Muscle layer of duodenum (tissue), 2 donors: ENCODE results near the gene CDH23.

Source experiments
- H3K27ac ChIP-seq: one replicate; pipeline ENCODE4 v1.7.0; 2013; ENCODE audit warnings: mild to moderate bottlenecking, low read length
- H3K27me3 ChIP-seq: one replicate; pipeline ENCODE4 v1.7.0; 2013; ENCODE audit warnings: low read depth, mild to moderate bottlenecking, control low read depth, low read length
- H3K36me3 ChIP-seq, 2 donors: one replicate each; pipeline ENCODE4 v1.7.0; 2013; ENCODE audit warnings: low read length in 2 of 2, control low read depth in 1 of 2, mild to moderate bottlenecking in 1 of 2; ENCODE audit not compliant: insufficient read depth in 2 of 2, control insufficient read depth in 1 of 2
- H3K4me1 ChIP-seq, 2 donors: one replicate each; pipeline ENCODE4 v1.7.0; 2013; ENCODE audit warnings: low read length in 2 of 2, mild to moderate bottlenecking in 2 of 2, control low read depth in 1 of 2, moderate library complexity in 1 of 2; ENCODE audit not compliant: insufficient read depth in 2 of 2, control insufficient read depth in 1 of 2
- H3K4me3 ChIP-seq, 2 donors: one replicate each; pipeline ENCODE4 v1.7.0; 2013; ENCODE audit warnings: low read length in 2 of 2, low read depth in 1 of 2, mild to moderate bottlenecking in 1 of 2
- H3K9me3 ChIP-seq, 2 donors: one replicate each; pipeline ENCODE4 v1.7.0; 2013; ENCODE audit warnings: low read length in 2 of 2, control low read depth in 1 of 2, mild to moderate bottlenecking in 1 of 2; ENCODE audit not compliant: control insufficient read depth in 1 of 2
- donor health status: healthy.

Gene CDH23

DNA sequence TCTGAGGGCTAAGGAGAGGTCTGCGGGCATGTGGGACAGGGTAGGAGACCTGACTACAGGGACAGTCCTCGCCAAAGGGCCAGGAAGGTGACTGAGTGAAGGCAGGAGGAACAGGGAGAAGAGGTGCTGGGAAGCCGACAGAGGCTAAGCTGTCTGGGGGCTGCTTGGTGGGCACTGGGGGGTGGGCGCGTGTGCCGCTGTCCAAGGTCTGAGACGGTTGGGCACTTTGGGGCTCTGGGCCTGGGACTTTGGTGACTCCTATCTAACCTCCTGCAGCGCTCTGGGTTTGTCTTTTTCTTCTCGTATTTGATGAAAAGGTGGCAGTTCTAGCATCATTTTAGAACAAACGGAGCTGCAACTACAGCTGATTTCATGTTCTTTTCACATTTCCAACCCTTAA is 181.3 kb downstream of the CDH23 start:
- no peaks in the 10 kb centered on the region for H3K9me3 ChIP-seq
- no peak overlapping the region for H3K4me3 ChIP-seq
- H3K4me1 ChIP-seq, result peaks cover 0 to 5% of the 10 kb centered on the region in 2 donors
- no peaks in the 10 kb centered on the region for H3K36me3 ChIP-seq
- H3K27me3 ChIP-seq, result no peaks in the 10 kb centered on the region
- H3K27ac ChIP-seq, result no peak overlapping the region

DNA sequence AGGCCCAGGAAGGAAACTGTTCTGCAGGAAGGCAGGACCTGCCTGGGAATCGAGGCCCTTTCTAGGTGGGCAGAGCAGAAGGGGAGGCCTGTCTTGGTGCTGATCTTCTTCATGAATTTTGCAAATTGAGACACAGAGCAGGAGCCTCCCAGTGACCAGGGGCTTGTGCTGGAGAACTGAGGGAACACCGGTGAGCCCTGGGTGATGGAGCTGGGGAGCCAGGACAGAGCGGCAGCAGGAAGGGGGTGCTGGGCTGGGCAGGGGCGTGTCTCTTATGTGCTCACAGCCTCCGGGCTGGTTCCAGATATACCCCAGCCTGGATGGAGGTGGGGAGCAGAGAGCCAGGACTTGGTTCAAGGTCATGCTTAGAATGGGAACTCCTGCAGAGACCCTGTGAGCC is 182.9 kb downstream of the CDH23 start:
- H3K4me3 ChIP-seq, result no peak overlapping the region
- no peak overlapping the region for H3K27ac ChIP-seq
- no peaks in the 10 kb centered on the region for H3K9me3 ChIP-seq
- no peaks in the 10 kb centered on the region for H3K36me3 ChIP-seq
- H3K4me1 ChIP-seq, result peaks cover 0 to 5% of the 10 kb centered on the region in 2 donors
- no peaks in the 10 kb centered on the region for H3K27me3 ChIP-seq

DNA sequence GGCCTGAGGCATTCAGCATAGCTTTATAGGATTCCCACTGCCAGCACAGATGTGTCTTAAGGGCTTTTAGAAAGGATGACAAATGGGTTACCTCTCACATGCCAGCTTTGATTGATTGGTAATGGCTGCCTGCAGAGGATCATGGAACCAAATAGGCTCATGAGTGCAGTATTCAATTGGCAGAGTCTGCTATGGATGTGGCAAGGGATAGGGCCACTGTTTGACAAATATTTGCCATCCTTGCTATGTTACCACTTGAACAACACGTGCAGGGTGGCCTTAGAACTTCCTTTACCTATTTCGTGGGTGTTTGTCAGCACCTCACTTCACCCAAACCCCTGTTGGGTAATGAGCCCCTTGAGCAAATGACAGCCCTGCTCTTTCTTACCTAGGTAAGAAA is 183.7 kb downstream of the CDH23 start:
- no peaks in the 10 kb centered on the region for H3K9me3 ChIP-seq
- H3K27ac ChIP-seq, result no peak overlapping the region
- H3K4me1 ChIP-seq, result peaks cover 0 to 2% of the 10 kb centered on the region in 2 donors
- no peaks in the 10 kb centered on the region for H3K36me3 ChIP-seq
- no peaks in the 10 kb centered on the region for H3K27me3 ChIP-seq
- no peak overlapping the region for H3K4me3 ChIP-seq

DNA sequence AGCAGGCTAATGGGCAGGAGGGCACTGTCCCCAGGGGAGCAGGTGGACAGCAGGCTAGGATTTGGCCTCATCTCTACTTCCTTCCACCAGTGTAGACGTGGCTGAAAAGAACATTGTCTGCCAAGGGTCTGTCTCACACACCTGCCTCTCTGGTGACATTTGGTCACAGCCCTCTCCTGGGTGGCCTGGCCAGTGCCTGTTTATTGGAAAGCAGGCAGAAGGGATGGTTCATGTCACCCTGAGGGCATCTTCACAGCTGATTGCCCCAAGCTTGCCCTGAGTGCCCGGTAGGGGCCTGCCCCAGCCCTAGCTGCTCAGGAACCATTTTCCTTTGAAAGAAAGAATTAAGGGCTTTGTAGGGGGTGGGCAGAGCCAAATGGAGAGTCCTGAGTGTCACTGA is 184.2 kb downstream of the CDH23 start:
- no peaks in the 10 kb centered on the region for H3K27me3 ChIP-seq
- H3K9me3 ChIP-seq, result no peaks in the 10 kb centered on the region
- H3K36me3 ChIP-seq, result no peaks in the 10 kb centered on the region
- no peaks in the 10 kb centered on the region for H3K4me1 ChIP-seq
- no peak overlapping the region for H3K27ac ChIP-seq
- H3K4me3 ChIP-seq, result no peak overlapping the region

DNA sequence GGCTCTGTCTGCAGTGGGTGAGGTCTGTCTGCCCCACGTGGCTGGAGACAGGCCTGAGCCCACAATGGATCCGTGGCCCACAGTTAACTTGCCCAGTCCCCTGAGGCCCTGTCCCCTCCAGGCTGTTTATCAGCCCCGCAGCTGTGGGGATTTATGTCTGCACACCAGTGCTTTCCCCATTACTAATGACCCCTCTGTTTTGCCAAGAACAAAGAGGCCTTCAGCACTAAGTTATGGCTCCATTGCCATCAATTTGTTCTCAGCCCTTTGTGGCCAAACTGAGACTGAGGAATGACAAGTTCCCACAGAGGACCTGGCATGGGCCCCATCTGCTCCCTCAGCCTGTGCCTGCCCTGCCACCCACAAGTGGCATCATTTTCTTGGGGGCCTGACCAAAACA is 184.7 kb downstream of the CDH23 start:
- Histone ChIP-seq H3K27ac (no peak overlapping the region), H3K9me3 (no peaks in the 10 kb centered on the region), H3K27me3 (no peaks in the 10 kb centered on the region), H3K4me3 (no peak overlapping the region), H3K36me3 (no peaks in the 10 kb centered on the region), H3K4me1 (no peaks in the 10 kb centered on the region)

DNA sequence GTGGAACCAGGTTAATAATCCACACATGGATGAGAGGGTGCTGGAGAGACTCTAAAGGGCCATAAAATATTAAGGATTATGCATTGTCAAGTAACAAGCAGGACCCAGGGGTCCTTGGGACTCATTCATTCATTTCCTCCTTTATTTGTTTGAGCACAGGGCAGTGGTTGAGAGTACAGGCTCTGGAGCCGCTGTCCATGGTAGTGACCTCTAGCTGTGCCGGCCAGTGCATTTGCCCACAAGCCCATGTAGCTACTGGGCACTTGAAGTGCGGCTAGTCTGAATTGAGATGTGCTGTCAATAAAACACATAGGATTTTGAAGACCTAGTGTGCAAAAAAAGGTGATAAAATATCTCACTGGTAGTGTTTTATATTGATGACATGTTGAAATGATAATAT is 185.3 kb downstream of the CDH23 start:
- Histone ChIP-seq H3K9me3 (no peaks in the 10 kb centered on the region), H3K27me3 (no peaks in the 10 kb centered on the region), H3K4me3 (no peak overlapping the region), H3K36me3 (no peaks in the 10 kb centered on the region), H3K27ac (no peak overlapping the region), H3K4me1 (no peaks in the 10 kb centered on the region)

DNA sequence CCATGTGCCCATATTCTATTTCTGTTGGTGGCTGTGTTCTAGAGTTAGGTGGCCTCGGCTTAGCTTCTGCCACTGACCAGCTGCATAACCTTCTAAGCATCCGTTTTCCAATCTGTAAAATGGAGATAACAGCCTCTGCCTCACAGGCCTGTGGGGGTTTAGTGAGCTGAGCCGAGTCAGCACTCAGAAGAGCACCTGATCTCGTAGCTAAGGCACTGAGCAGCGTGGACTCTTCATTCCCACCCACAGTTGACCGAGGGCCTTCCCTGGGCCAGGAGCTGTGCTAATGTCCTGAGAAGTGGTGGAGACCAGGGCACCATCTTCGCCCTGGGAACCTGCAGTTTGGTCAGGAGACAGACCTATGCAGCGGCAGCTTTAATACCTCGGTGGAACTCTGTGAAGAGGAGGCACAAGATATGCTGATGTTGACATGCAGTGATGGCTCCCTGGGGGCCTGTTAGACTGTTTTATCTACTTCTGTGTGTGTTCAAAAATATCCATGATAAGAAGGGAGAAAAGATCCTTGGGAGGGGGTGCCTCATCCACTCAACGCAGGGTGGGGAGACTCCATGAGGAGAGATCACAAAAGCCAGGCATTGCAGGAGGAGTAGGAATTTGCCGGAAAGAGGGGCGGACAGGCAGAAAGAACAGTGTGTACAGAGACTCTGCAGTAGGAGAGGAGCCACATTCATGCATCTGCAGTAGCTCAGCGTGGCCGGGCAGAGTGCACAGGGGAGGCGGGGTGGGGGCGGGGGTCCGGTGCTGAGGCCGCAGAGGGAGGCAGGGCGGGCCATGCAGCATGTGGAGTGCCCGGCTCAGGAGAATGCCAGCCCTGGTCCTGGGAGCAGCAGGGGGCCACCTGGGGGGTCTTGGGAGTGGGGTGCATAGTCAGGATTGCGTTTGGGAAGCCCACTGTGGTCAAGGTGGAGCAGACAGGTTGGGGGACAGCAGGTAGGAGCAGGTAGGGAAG is 186.1 kb downstream of the CDH23 start:
- Histone ChIP-seq H3K27ac (no peak overlapping the region), H3K27me3 (no peaks in the 10 kb centered on the region), H3K4me3 (no peak overlapping the region), H3K36me3 (no peaks in the 10 kb centered on the region), H3K4me1 (no peaks in the 10 kb centered on the region), H3K9me3 (no peaks in the 10 kb centered on the region)

DNA sequence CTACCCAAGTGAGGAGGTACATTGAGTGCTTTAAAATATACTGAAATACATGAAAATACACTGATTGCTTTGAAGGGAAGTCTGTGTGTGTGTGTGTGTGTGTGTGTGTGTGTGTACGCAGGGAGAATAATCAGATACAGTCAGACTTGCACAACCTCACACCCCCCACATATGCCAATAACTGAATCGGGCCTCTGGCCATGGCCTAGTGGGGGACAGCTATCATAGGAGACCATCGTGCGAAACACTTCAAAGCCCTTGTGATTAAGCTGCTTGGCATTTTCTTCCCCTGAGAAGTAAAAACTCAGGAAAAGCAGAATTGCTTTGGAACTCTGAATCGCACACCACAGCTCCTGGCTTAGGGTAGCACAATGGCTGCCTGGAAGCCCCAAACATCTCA is 187.7 kb downstream of the CDH23 start:
- no peaks in the 10 kb centered on the region for H3K9me3 ChIP-seq
- no peaks in the 10 kb centered on the region for H3K4me1 ChIP-seq
- H3K27me3 ChIP-seq, result no peaks in the 10 kb centered on the region
- H3K27ac ChIP-seq, result no peak overlapping the region
- no peak overlapping the region for H3K4me3 ChIP-seq
- no peaks in the 10 kb centered on the region for H3K36me3 ChIP-seq

DNA sequence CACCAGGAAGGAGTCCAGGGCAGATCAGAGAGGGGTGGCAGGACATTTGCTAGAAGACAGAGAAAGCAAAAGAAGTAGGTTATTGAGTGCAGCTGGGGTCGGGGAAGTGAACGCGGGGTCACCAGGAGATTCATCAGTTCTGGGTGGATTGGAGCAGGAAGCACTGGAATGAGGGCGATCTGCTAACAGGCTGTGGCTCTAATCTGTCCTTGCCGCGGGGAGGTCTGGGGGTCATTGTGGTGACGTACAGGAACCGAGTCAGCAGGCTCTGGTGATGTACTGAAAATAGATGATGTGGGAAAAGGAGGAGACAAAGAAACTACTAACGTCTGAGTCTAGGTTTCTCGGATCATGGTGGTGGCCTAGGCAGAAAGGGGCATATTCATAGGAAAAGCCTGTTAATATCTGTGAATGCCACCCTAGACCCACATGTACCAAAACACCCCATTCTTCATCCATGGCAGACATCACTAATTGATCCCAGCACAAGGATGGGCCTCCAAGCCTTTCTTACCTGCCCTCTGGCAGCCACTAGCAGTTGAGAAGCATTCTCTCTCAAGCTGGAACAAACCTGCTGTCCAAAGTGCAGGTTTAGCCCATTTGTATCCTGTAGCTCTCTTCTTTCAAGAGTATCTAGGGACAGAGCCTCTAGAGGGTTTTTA is 188.3 kb downstream of the CDH23 start:
- Histone ChIP-seq H3K4me1 (no peaks in the 10 kb centered on the region), H3K27me3 (peaks cover 2% of the 10 kb centered on the region), H3K36me3 (no peaks in the 10 kb centered on the region), H3K4me3 (no peak overlapping the region), H3K9me3 (no peaks in the 10 kb centered on the region), H3K27ac (no peak overlapping the region)

DNA sequence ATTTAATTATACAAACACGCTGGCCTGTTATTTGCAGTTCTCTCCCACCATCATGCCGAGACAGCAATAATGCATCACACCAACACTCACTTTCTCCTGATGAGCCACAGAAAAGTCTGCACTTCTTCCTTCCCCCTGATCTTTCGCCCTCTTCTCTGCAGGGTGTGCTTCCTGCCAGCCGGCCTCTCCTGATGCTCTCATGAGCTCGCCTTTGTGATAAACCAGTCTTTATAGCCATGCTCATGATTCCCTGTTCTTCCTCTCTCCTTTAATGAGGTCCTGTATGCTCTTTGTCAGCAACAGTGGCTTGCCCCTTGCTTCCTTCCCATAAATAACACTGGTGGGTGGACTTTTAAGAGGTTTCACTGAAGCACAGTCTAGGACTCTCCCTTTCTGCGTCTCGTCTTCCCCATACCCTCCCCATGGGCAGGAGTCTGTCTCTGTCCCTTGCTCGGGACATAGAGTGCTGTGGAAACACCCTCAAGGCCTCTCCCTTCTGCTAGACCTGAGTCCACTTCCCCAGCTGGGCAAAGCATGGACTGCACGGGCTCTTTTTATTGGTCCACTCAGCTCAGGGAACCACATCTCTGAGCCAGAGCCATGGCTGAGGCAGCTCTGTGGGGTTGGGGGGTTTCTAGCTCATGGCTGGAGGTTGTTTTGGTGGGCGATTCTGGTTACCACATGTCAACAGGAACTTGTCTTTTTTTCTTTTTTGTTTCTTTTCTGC is 189.0 kb downstream of the CDH23 start:
- Histone ChIP-seq H3K9me3 (no peaks in the 10 kb centered on the region), H3K27me3 (peaks cover 6% of the 10 kb centered on the region), H3K27ac (no peak overlapping the region), H3K4me3 (no peak overlapping the region), H3K4me1 (no peaks in the 10 kb centered on the region), H3K36me3 (no peaks in the 10 kb centered on the region)

DNA sequence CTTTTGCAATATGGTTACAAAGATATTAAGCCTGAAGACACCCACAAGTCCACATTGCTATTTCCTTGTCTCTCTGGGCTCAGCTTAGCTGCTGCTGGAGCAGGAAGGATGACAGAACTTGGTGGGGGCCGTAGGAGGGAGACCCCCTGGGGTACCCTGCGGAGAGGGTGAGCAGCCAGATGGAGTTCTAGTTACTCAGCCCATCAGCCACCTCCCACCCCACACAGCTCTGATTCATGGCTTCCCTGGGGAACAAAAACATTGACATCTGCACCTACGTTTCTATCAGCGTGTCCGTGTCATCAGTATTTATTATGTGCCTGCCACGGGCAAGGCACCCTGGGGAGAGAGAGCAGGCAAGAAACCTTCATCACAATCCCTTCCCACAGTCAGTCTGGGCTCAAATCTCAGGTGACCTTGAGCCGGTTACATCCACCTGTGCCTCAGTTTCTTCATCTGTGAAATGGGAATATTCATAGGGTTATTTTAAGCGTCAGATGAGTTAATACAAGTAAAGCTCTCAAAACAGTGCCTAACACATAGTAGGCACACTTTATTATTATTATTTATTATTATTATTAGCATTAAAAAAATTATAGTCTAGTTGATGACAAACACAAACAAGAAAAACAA is 191.3 kb downstream of the CDH23 start:
- H3K9me3 ChIP-seq, result no peaks in the 10 kb centered on the region
- no peaks in the 10 kb centered on the region for H3K4me1 ChIP-seq
- H3K27ac ChIP-seq, result no peak overlapping the region
- H3K27me3 ChIP-seq, result peaks cover 6% of the 10 kb centered on the region
- H3K4me3 ChIP-seq, result no peak overlapping the region
- H3K36me3 ChIP-seq, result no peaks in the 10 kb centered on the region
